HFFc6 (cell line): ENCODE results near the gene C19orf12. TPM values are rescaled to one million over a fixed set of nuclear protein-coding genes. Genes with fewer than 3 reads are reported as not detected.

Source experiments
- DNase-seq: peaks from one replicate; pipeline ENCODE4 v3.0.0-alpha.2; 2018
- H3K27ac Mint-ChIP-seq: 2 replicates; pipeline ENCODE4 v1.8.0; 2020; ENCODE audit warnings: mild to moderate bottlenecking, mixed read lengths
- H3K27me3 Mint-ChIP-seq: 2 replicates; pipeline ENCODE4 v1.8.0; 2021; ENCODE audit warnings: mild to moderate bottlenecking, moderate library complexity, mixed read lengths; ENCODE audit not compliant: insufficient read depth
- H3K36me3 Mint-ChIP-seq: 2 replicates; pipeline ENCODE4 v1.8.0; 2021; ENCODE audit warnings: low read depth, mixed read lengths
- H3K4me1 Mint-ChIP-seq: 2 replicates; pipeline ENCODE4 v1.8.0; 2020; ENCODE audit warnings: low read depth, mixed read lengths
- H3K4me3 Mint-ChIP-seq: 2 replicates; pipeline ENCODE4 v1.8.0; 2020; ENCODE audit warnings: mild to moderate bottlenecking, moderate library complexity, mixed read lengths
- H3K9me3 Mint-ChIP-seq: 2 replicates; pipeline ENCODE4 v1.8.0; 2020; ENCODE audit warnings: mild to moderate bottlenecking, mixed read lengths
- CTCF ChIP-seq: fragments of 200-600 bp; sonication (generic); IDR thresholded peaks from 2 replicates; pipeline ENCODE4 v1.5.0; 2021; ENCODE audit warnings: antibody characterized with exemption, mild to moderate bottlenecking
- total RNA-seq, 6 experiments: library from RNA; stranded (reverse); fragmentation: NEBNext Ultra II Directional; extraction: Animal tissue kit (Norgen Biotek cat#: 25700); gene quantifications; 2 replicates in 1 of 6; 3 replicates in 5 of 6; pipeline ENCODE4 v1.2.3, GENCODE V29; 2021

C19orf12 gene
- total RNA-seq, 6 experiments from 2014 or later = 23.3 to 32.7 (median 24.7) TPM

- Mint-ChIP-seq H3K27ac (no peak overlapping the region), H3K4me3 (no peak overlapping the region), H3K36me3 (no peaks in the 10 kb centered on the region), H3K27me3 (peaks cover 18% of the 10 kb centered on the region), H3K4me1 (peaks cover 7% of the 10 kb centered on the region), H3K9me3 (no peaks in the 10 kb centered on the region)
- DNase-seq = no peak
- no peak for TF ChIP-seq CTCF
Measured at GRCh38 chr19:29655648-29656335, 59.3 kb downstream of the C19orf12 start.

- TF ChIP-seq CTCF = no peak
- Mint-ChIP-seq H3K27me3 (peaks cover 20% of the 10 kb centered on the region), H3K9me3 (no peaks in the 10 kb centered on the region), H3K27ac (no peak overlapping the region), H3K4me1 (peaks cover 3% of the 10 kb centered on the region), H3K36me3 (no peaks in the 10 kb centered on the region), H3K4me3 (no peak overlapping the region)
- DNase-seq = no peak
Measured at GRCh38 chr19:29653398-29653797, 61.7 kb downstream of the C19orf12 start.

- Mint-ChIP-seq H3K36me3 (no peaks in the 10 kb centered on the region), H3K4me3 (no peak overlapping the region), H3K9me3 (no peaks in the 10 kb centered on the region), H3K27me3 (peaks cover 20% of the 10 kb centered on the region), H3K4me1 (no peaks in the 10 kb centered on the region), H3K27ac (no peak overlapping the region)
- no peak for TF ChIP-seq CTCF
- DNase-seq = no peak
Measured at GRCh38 chr19:29651622-29652394, 63.3 kb downstream of the C19orf12 start.

GRCh38 chr19:29650772-29651387, 64.2 kb downstream of the C19orf12 start:
- Mint-ChIP-seq H3K27me3 (peaks cover 20% of the 10 kb centered on the region), H3K36me3 (no peaks in the 10 kb centered on the region), H3K4me3 (no peak overlapping the region), H3K9me3 (no peaks in the 10 kb centered on the region), H3K27ac (no peak overlapping the region), H3K4me1 (peaks cover 6% of the 10 kb centered on the region)
- DNase-seq = no peak
- TF ChIP-seq CTCF = no peak

Other genes with a start within 250 kb of the C19orf12 start
- gene VSTM2B, start 189.3 kb downstream of the C19orf12 start, total RNA-seq = not detected
- 100 to 1,000 TPM in 2 of 6 experiments, 10 to 100 TPM in 4; 73.9 to 104 (median 88.8) TPM for gene POP4, start 109.0 kb downstream of the C19orf12 start, total RNA-seq
- gene PLEKHF1, start 49.8 kb downstream of the C19orf12 start, total RNA-seq = 1 to 10 TPM; 1.4 to 2.8 (median 2.6) TPM
- 1 to 10 TPM; 5.6 to 7.0 (median 6.5) TPM for gene CCNE1, start 96.7 kb upstream of the C19orf12 start, total RNA-seq
- gene URI1, start 227.0 kb upstream of the C19orf12 start, total RNA-seq = 10 to 100 TPM; 45.8 to 53.8 (median 47.1) TPM